ENCODE data around the gene CTIF. TPM values are rescaled to one million over a fixed set of nuclear protein-coding genes. Genes with fewer than 3 reads are reported as not detected.

The CTIF gene
- total RNA-seq, 2 donors from 2014 or later, result 7.9 to 8.2 TPM

- Mint-ChIP-seq H3K4me3 (no peak overlapping the region), H3K36me3 (ENCODE audit: low read depth) (no peaks in the 10 kb centered on the region), H3K27me3 (peaks cover 36% of the 10 kb centered on the region), H3K27ac (no peak overlapping the region), H3K9me3 (no peaks in the 10 kb centered on the region), H3K4me1 (no peaks in the 10 kb centered on the region)
- ATAC-seq (replicated peaks), result no peak
These were observed 13.2 kb upstream of the CTIF start for GRCh38 chr18:48525671-48526070.

GRCh38 chr18:48527461-48527860, 11.4 kb upstream of the CTIF start:
- no peak overlapping the region for H3K27ac Mint-ChIP-seq

GRCh38 chr18:48528861-48529260, 10.0 kb upstream of the CTIF start:
- Mint-ChIP-seq H3K36me3 (ENCODE audit: low read depth) (no peaks in the 10 kb centered on the region), H3K4me1 (no peaks in the 10 kb centered on the region), H3K27ac (no peak overlapping the region), H3K27me3 (peaks cover 30% of the 10 kb centered on the region), H3K9me3 (no peaks in the 10 kb centered on the region), H3K4me3 (no peak overlapping the region)
- ATAC-seq (replicated peaks), result no peak

More at GRCh38 chr18:48527461-48527860, 11.4 kb upstream of the CTIF start:
- peaks cover 30% of the 10 kb centered on the region for H3K27me3 Mint-ChIP-seq
- no peaks in the 10 kb centered on the region for H3K4me1 Mint-ChIP-seq
- no peak for ATAC-seq (replicated peaks)
- no peaks in the 10 kb centered on the region for H3K36me3 Mint-ChIP-seq (ENCODE audit: low read depth)
- no peaks in the 10 kb centered on the region for H3K9me3 Mint-ChIP-seq
- no peak overlapping the region for H3K4me3 Mint-ChIP-seq

- peaks cover 26% of the 10 kb centered on the region for H3K27me3 Mint-ChIP-seq
- H3K27ac Mint-ChIP-seq, result no peak overlapping the region
- no peaks in the 10 kb centered on the region for H3K36me3 Mint-ChIP-seq (ENCODE audit: low read depth)
- no peak overlapping the region for H3K4me3 Mint-ChIP-seq
- no peak for ATAC-seq (replicated peaks)
- no peaks in the 10 kb centered on the region for H3K4me1 Mint-ChIP-seq
- no peaks in the 10 kb centered on the region for H3K9me3 Mint-ChIP-seq
These were observed 9.0 kb upstream of the CTIF start for GRCh38 chr18:48529796-48530195.

GRCh38 chr18:48530399-48531081, 8.3 kb upstream of the CTIF start:
- peaks cover 21% of the 10 kb centered on the region for H3K27me3 Mint-ChIP-seq
- H3K36me3 Mint-ChIP-seq (ENCODE audit: low read depth), result no peaks in the 10 kb centered on the region
- no peaks in the 10 kb centered on the region for H3K4me1 Mint-ChIP-seq
- no peak for ATAC-seq (replicated peaks)
- no peak overlapping the region for H3K4me3 Mint-ChIP-seq
- no peaks in the 10 kb centered on the region for H3K9me3 Mint-ChIP-seq
- no peak overlapping the region for H3K27ac Mint-ChIP-seq

GRCh38 chr18:48531082-48531403, 7.8 kb upstream of the CTIF start:
- Mint-ChIP-seq H3K4me1 (no peaks in the 10 kb centered on the region), H3K9me3 (no peaks in the 10 kb centered on the region), H3K27ac (no peak overlapping the region), H3K27me3 (peaks cover 18% of the 10 kb centered on the region), H3K4me3 (no peak overlapping the region), H3K36me3 (ENCODE audit: low read depth) (no peaks in the 10 kb centered on the region)
- no peak for ATAC-seq (replicated peaks)

GRCh38 chr18:48531908-48532307, 6.9 kb upstream of the CTIF start:
- Mint-ChIP-seq H3K27ac (no peak overlapping the region), H3K27me3 (peaks cover 15% of the 10 kb centered on the region), H3K36me3 (ENCODE audit: low read depth) (no peaks in the 10 kb centered on the region), H3K9me3 (no peaks in the 10 kb centered on the region), H3K4me1 (no peaks in the 10 kb centered on the region), H3K4me3 (no peak overlapping the region)
- no peak for ATAC-seq (replicated peaks)

GRCh38 chr18:48533340-48534070, 5.3 kb upstream of the CTIF start:
- H3K4me3 Mint-ChIP-seq, result no peak overlapping the region
- no peaks in the 10 kb centered on the region for H3K36me3 Mint-ChIP-seq (ENCODE audit: low read depth)
- H3K27ac Mint-ChIP-seq, result no peak overlapping the region
- no peaks in the 10 kb centered on the region for H3K27me3 Mint-ChIP-seq
- H3K9me3 Mint-ChIP-seq, result no peaks in the 10 kb centered on the region
- H3K4me1 Mint-ChIP-seq, result no peaks in the 10 kb centered on the region
- peak; percentile 32 for ATAC-seq (replicated peaks)

GRCh38 chr18:48534364-48534763, 4.5 kb upstream of the CTIF start:
- ATAC-seq (replicated peaks), result no peak

GRCh38 chr18:48535956-48536355, 2.9 kb upstream of the CTIF start:
- Mint-ChIP-seq H3K9me3 (no peaks in the 10 kb centered on the region), H3K27me3 (no peaks in the 10 kb centered on the region)
- no peak for ATAC-seq (replicated peaks)

More at GRCh38 chr18:48534364-48534763, 4.5 kb upstream of the CTIF start:
- Mint-ChIP-seq H3K27me3 (no peaks in the 10 kb centered on the region), H3K4me3 (no peak overlapping the region), H3K9me3 (no peaks in the 10 kb centered on the region), H3K27ac (no peak overlapping the region), H3K4me1 (no peaks in the 10 kb centered on the region), H3K36me3 (ENCODE audit: low read depth) (no peaks in the 10 kb centered on the region)

GRCh38 chr18:48536516-48536915, 2.3 kb upstream of the CTIF start:
- no peaks in the 10 kb centered on the region for H3K9me3 Mint-ChIP-seq
- H3K36me3 Mint-ChIP-seq (ENCODE audit: low read depth), result no peaks in the 10 kb centered on the region
- no peaks in the 10 kb centered on the region for H3K4me1 Mint-ChIP-seq
- no peak overlapping the region for H3K4me3 Mint-ChIP-seq
- no peak overlapping the region for H3K27ac Mint-ChIP-seq
- no peak for ATAC-seq (replicated peaks)
- H3K27me3 Mint-ChIP-seq, result no peaks in the 10 kb centered on the region

More at GRCh38 chr18:48535956-48536355, 2.9 kb upstream of the CTIF start:
- Mint-ChIP-seq H3K4me1 (no peaks in the 10 kb centered on the region), H3K27ac (no peak overlapping the region), H3K36me3 (ENCODE audit: low read depth) (no peaks in the 10 kb centered on the region), H3K4me3 (no peak overlapping the region)

GRCh38 chr18:48539406-48540250, 797 bp downstream of the CTIF start:
- H3K27ac Mint-ChIP-seq, result no peak overlapping the region

GRCh38 chr18:48540251-48541025, 1.6 kb downstream of the CTIF start:
- Mint-ChIP-seq H3K27me3 (peaks cover 3% of the 10 kb centered on the region), H3K9me3 (no peaks in the 10 kb centered on the region), H3K4me3 (peak overlapping the region; percentile 80), H3K36me3 (ENCODE audit: low read depth) (no peaks in the 10 kb centered on the region), H3K4me1 (peaks cover 10% of the 10 kb centered on the region), H3K27ac (no peak overlapping the region)
- ATAC-seq (replicated peaks), result peak; percentile 38

More at GRCh38 chr18:48539406-48540250, 797 bp downstream of the CTIF start:
- Mint-ChIP-seq H3K4me3 (peak overlapping the region; percentile 80), H3K4me1 (peaks cover 10% of the 10 kb centered on the region), H3K9me3 (no peaks in the 10 kb centered on the region), H3K27me3 (no peaks in the 10 kb centered on the region), H3K36me3 (ENCODE audit: low read depth) (no peaks in the 10 kb centered on the region)
- ATAC-seq (replicated peaks), result peak; percentile 23
